ENCODE measurements around the gene TSHZ3.

Gene TSHZ3

GRCh38 chr19:31279436-31279765 lies 69.8 kb downstream of the TSHZ3 start:
- POLR2A ChIA-PET (ENCODE audit: low non-redundant PET), result no interaction called here
- no peak overlapping the region for H3K27ac ChIP-seq
- no peak for DNase-seq (ENCODE audit: low spot score)
- TF ChIP-seq CTCF (conservative IDR thresholded peaks at IDR 0.05; ENCODE audit: low read depth), result no peak
- CTCF ChIA-PET, result no interaction called here

DNA sequence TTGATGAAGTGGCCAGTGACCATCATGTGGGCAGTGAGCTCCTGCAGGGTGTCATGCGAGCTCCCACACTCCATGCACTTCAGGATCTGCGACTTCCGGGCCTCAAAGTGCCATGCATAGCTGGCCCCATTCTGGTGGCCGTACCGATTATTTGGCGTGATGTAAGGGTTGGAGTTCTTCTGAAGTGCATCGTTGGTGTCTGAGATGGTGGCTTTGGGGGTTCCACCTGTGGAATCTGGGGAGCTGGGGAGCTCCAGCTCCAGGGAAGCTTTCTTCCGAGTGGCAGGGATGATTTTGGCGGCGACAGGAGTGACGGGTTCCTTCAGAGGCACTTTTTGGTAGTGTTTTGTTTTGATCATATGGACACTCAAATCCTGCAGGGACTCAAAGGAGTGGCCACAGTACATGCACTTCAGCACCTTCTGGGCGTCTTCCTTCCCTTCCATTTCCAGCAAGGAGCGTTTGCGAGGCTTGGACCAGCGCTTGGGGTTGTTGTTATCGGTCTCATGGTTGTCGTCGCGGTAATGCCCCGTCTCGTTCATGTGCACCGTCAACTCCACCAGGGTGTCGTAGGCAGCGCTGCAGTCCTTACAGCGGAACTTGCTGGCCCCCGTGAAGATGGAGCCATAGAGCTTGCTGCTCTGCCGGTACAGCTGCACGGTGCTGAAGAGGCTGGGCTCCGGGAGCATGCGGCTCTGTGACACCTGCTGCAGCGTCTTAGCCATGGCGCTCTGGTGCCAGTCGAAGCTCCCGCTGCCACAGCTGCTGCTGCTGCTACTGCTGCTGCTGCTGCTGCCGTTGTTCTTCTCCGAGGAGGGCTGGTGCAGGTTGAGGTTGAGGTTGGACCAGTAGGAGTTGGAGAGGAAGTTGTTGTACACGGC lies 70.4 kb downstream of the TSHZ3 start:
- no peak for TF ChIP-seq CTCF (conservative IDR thresholded peaks at IDR 0.05; ENCODE audit: low read depth)
- ChIA-PET POLR2A (ENCODE audit: low non-redundant PET) (no interaction called here), CTCF (interaction anchor here (0.5 kb wide), 1 partner anchor 540 kb away, joined by 5 read pairs; no protein-coding TSS in a partner anchor)
- DNase-seq (ENCODE audit: low spot score), result no peak
- no peak overlapping the region for H3K27ac ChIP-seq

DNA sequence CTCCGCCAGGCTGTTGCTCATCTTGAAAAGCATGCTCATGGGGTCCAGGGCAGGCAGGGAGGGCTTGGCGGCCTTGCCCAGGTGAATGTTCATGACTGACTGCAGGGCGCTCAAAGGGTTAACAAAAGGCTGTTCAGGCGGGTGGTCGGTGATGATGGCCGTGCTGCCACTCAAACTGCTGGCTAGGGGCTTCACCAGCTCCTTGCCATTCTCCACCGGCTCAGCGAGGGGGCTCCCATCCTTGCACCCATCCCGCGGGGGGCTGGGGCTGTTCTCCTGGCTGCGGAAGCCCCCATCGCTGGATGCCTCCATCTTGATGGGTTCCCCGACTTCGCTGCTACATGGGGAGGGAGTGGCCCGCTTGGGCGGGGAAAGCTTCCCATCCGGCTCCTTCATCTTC lies 71.7 kb downstream of the TSHZ3 start:
- TF ChIP-seq CTCF (conservative IDR thresholded peaks at IDR 0.05; ENCODE audit: low read depth), result no peak
- CTCF ChIA-PET, result interaction anchor here (0.7 kb wide), 1 partner anchor 14 kb away, joined by 4 read pairs; no protein-coding TSS in a partner anchor
- no peak for DNase-seq (ENCODE audit: low spot score)
- H3K27ac ChIP-seq, result no peak overlapping the region
- POLR2A ChIA-PET (ENCODE audit: low non-redundant PET), result no interaction called here

DNA sequence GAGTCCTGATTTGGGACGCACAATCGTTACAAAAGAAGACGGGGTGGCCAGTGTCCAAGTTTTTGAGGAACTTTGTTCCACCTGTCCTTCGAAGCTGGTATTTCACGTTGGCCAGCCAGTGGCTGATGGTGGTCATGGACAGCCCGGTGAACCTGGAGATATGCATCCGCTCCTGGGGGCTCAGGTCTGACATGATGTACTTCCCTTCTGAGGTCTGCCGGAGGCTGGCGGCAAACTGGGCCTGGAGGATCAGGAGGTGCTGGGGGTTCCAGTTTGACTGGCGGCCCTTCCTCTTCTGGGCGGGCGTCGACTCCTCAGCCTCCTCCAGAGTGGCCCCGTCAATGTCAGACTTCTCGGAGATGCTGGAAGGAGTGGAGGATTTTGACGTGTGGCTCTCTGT lies 72.4 kb downstream of the TSHZ3 start:
- no peak for DNase-seq (ENCODE audit: low spot score)
- no peak for TF ChIP-seq CTCF (conservative IDR thresholded peaks at IDR 0.05; ENCODE audit: low read depth)
- no peak overlapping the region for H3K27ac ChIP-seq
- POLR2A ChIA-PET (ENCODE audit: low non-redundant PET), result no interaction called here
- CTCF ChIA-PET, result no interaction called here

- CTCF ChIA-PET, result interaction anchor here (0.6 kb wide), 1 partner anchor 25 kb away, joined by 3 read pairs; no protein-coding TSS in a partner anchor
- no peak for TF ChIP-seq CTCF (conservative IDR thresholded peaks at IDR 0.05; ENCODE audit: low read depth)
- no peak overlapping the region for H3K27ac ChIP-seq
- DNase-seq (ENCODE audit: low spot score), result no peak
- POLR2A ChIA-PET (ENCODE audit: low non-redundant PET), result no interaction called here
Observed at GRCh38 chr19:31275068-31275334, 74.2 kb downstream of the TSHZ3 start.

GRCh38 chr19:31274251-31275067 lies 74.8 kb downstream of the TSHZ3 start:
- ChIA-PET POLR2A (ENCODE audit: low non-redundant PET) (no interaction called here), CTCF (interaction anchor here (0.6 kb wide), 1 partner anchor 26 kb away, joined by 3 read pairs; no protein-coding TSS in a partner anchor)
- no peak for TF ChIP-seq CTCF (conservative IDR thresholded peaks at IDR 0.05; ENCODE audit: low read depth)
- no peak for DNase-seq (ENCODE audit: low spot score)
- no peak overlapping the region for H3K27ac ChIP-seq
